Subcutaneous adipose tissue (tissue), 4 donors: ENCODE data around the gene TLNRD1. TPM values are rescaled to one million over a fixed set of nuclear protein-coding genes. Genes with fewer than 3 reads are reported as not detected.

ENCODE experiments used
- CTCF ChIP-seq: fragments of 450-650 bp; IDR thresholded peaks from one replicate; pipeline ENCODE4 v1.5.1; 2016; ENCODE audit warnings: low read depth, mild to moderate bottlenecking, control low read depth, antibody characterized with exemption, moderate library complexity
- total RNA-seq, 4 donors: library from RNA; depleted of rRNA; stranded (reverse); fragments of >200 nt; gene quantifications; one replicate each; pipeline ENCODE4 v1.1.0, GENCODE V29; 2016

The TLNRD1 gene
- total RNA-seq, 4 donors from 2014 or later: 10.3 to 33.5 (median 11.9) TPM

GRCh38 chr15:81032355-81032754 lies 31.6 kb downstream of the TLNRD1 start:
- no peak for TF ChIP-seq CTCF

GRCh38 chr15:81032818-81033217 lies 32.1 kb downstream of the TLNRD1 start:
- no peak for TF ChIP-seq CTCF

- TF ChIP-seq CTCF: no peak
Observed at GRCh38 chr15:81033508-81033907, 32.8 kb downstream of the TLNRD1 start.

GRCh38 chr15:81037952-81038743 lies 37.4 kb downstream of the TLNRD1 start:
- TF ChIP-seq CTCF: no peak

- TF ChIP-seq CTCF: no peak
Observed at GRCh38 chr15:81038975-81039607, 38.4 kb downstream of the TLNRD1 start.

- TF ChIP-seq CTCF: no peak
Observed at GRCh38 chr15:81040757-81041156, 40.0 kb downstream of the TLNRD1 start.

- no peak for TF ChIP-seq CTCF
Observed at GRCh38 chr15:81043281-81043934, 42.7 kb downstream of the TLNRD1 start.
